ENCODE measurements around the gene CD247. TPM values are rescaled to one million over a fixed set of nuclear protein-coding genes. Genes with fewer than 3 reads are reported as not detected.

Gene CD247
- total RNA-seq, 1 experiment from 2014 or later = 1.4 TPM

- no peaks in the 10 kb centered on the region for H3K27me3 ChIP-seq (replicated peaks; ENCODE audit: insufficient read depth, low read depth, low read length, poor library complexity)
- H3K4me3 ChIP-seq (ENCODE audit: low read depth, low read length, poor library complexity, severe bottlenecking) = no peak overlapping the region
- intact Hi-C loops (cut with micrococcal nuclease; ENCODE audit: unreplicated experiment) = loop anchor here (5.0 to 10.0 kb wide), 3 partner anchors 38 to 528 kb away; no protein-coding TSS in a partner anchor
- H3K27ac ChIP-seq (ENCODE audit: low read depth, low read length, poor library complexity, severe bottlenecking) = no peak overlapping the region
- DNase-seq (ENCODE audit: low spot score) = no peak
- no peaks in the 10 kb centered on the region for H3K36me3 ChIP-seq (ENCODE audit: insufficient read depth, low read length, poor library complexity, severe bottlenecking)
- no TSS peak for BruUV-seq (replicated peaks)
- TF ChIP-seq EZH2 (IDR thresholded peaks at IDR 0.05; ENCODE audit: borderline replicate concordance, low read depth, low read length, poor library complexity, severe bottlenecking) = no peak
- TF ChIP-seq CTCF (conservative IDR thresholded peaks at IDR 0.05; ENCODE audit: low read depth, low read length) = no peak
- ChIA-PET POLR2A (ENCODE audit: low non-redundant PET) (no interaction called here), CTCF (no interaction called here)
- peaks cover 3% of the 10 kb centered on the region for H3K4me1 ChIP-seq (ENCODE audit: insufficient read depth, low read length, poor library complexity, severe bottlenecking)
- H3K9me3 ChIP-seq (ENCODE audit: low read depth, low read length, poor library complexity, severe bottlenecking) = no peaks in the 10 kb centered on the region
Observed at GRCh38 chr1:167440345-167440744, 78.0 kb downstream of the CD247 start.

GRCh38 chr1:167439301-167439988, 78.9 kb downstream of the CD247 start:
- peak overlapping the region; percentile 38 for H3K4me3 ChIP-seq (ENCODE audit: low read depth, low read length, poor library complexity, severe bottlenecking)
- H3K27ac ChIP-seq (ENCODE audit: low read depth, low read length, poor library complexity, severe bottlenecking) = no peak overlapping the region
- no peaks in the 10 kb centered on the region for H3K27me3 ChIP-seq (replicated peaks; ENCODE audit: insufficient read depth, low read depth, low read length, poor library complexity)
- BruUV-seq (replicated peaks) = no TSS peak
- no peaks in the 10 kb centered on the region for H3K36me3 ChIP-seq (ENCODE audit: insufficient read depth, low read length, poor library complexity, severe bottlenecking)
- peak; percentile 63 for DNase-seq (ENCODE audit: low spot score)
- peaks cover 3% of the 10 kb centered on the region for H3K4me1 ChIP-seq (ENCODE audit: insufficient read depth, low read length, poor library complexity, severe bottlenecking)
- CTCF ChIA-PET = interaction anchor here (0.8 kb wide), 1 partner anchor 172 kb away, joined by 5 read pairs; no protein-coding TSS in a partner anchor
- intact Hi-C loops (cut with micrococcal nuclease; ENCODE audit: unreplicated experiment) = no loop called here
- no peaks in the 10 kb centered on the region for H3K9me3 ChIP-seq (ENCODE audit: low read depth, low read length, poor library complexity, severe bottlenecking)
- POLR2A ChIA-PET (ENCODE audit: low non-redundant PET) = no interaction called here
- no peak for TF ChIP-seq EZH2 (IDR thresholded peaks at IDR 0.05; ENCODE audit: borderline replicate concordance, low read depth, low read length, poor library complexity, severe bottlenecking)
- peak; percentile 36 for TF ChIP-seq CTCF (conservative IDR thresholded peaks at IDR 0.05; ENCODE audit: low read depth, low read length)

GRCh38 chr1:167438171-167439138, 79.9 kb downstream of the CD247 start:
- BruUV-seq (replicated peaks) = no TSS peak
- Histone ChIP-seq H3K36me3 (ENCODE audit: insufficient read depth, low read length, poor library complexity, severe bottlenecking) (no peaks in the 10 kb centered on the region), H3K27ac (ENCODE audit: low read depth, low read length, poor library complexity, severe bottlenecking) (no peak overlapping the region), H3K27me3 (replicated peaks; ENCODE audit: insufficient read depth, low read depth, low read length, poor library complexity) (no peaks in the 10 kb centered on the region), H3K4me3 (ENCODE audit: low read depth, low read length, poor library complexity, severe bottlenecking) (peak overlapping the region; percentile 38), H3K4me1 (ENCODE audit: insufficient read depth, low read length, poor library complexity, severe bottlenecking) (peaks cover 3% of the 10 kb centered on the region), H3K9me3 (ENCODE audit: low read depth, low read length, poor library complexity, severe bottlenecking) (no peaks in the 10 kb centered on the region)
- TF ChIP-seq EZH2 (IDR thresholded peaks at IDR 0.05; ENCODE audit: borderline replicate concordance, low read depth, low read length, poor library complexity, severe bottlenecking) = no peak
- TF ChIP-seq CTCF (conservative IDR thresholded peaks at IDR 0.05; ENCODE audit: low read depth, low read length) = no peak
- ChIA-PET CTCF (interaction anchor here (0.6 to 1.2 kb wide), 5 partner anchors 171 to 493 kb away, joined by 3 to 9 read pairs (median 3); no protein-coding TSS in a partner anchor), POLR2A (ENCODE audit: low non-redundant PET) (no interaction called here)
- intact Hi-C loops (cut with micrococcal nuclease; ENCODE audit: unreplicated experiment) = no loop called here
- DNase-seq (ENCODE audit: low spot score) = no peak
